C4-2B (cell line): ENCODE data around the gene BIRC2.
"Not testable (repeated sequence)": the region's sequence is repeated elsewhere in the genome, so short reads cannot be mapped to it uniquely, and the experiment has no call there.

ENCODE experiments used
- H3K27ac ChIP-seq: fragments of 450-650 bp; 2 replicates; pipeline ENCODE4 v1.5.1; 2017
- CTCF ChIP-seq: fragments of 450-650 bp; conservative IDR thresholded peaks from 2 replicates; pipeline ENCODE4 v1.5.1; 2017; ENCODE audit warnings: mild to moderate bottlenecking
- ZFX ChIP-seq: fragments of 450-650 bp; IDR thresholded peaks from 2 replicates; pipeline ENCODE4 v1.6.1; 2017

The BIRC2 gene

DNA sequence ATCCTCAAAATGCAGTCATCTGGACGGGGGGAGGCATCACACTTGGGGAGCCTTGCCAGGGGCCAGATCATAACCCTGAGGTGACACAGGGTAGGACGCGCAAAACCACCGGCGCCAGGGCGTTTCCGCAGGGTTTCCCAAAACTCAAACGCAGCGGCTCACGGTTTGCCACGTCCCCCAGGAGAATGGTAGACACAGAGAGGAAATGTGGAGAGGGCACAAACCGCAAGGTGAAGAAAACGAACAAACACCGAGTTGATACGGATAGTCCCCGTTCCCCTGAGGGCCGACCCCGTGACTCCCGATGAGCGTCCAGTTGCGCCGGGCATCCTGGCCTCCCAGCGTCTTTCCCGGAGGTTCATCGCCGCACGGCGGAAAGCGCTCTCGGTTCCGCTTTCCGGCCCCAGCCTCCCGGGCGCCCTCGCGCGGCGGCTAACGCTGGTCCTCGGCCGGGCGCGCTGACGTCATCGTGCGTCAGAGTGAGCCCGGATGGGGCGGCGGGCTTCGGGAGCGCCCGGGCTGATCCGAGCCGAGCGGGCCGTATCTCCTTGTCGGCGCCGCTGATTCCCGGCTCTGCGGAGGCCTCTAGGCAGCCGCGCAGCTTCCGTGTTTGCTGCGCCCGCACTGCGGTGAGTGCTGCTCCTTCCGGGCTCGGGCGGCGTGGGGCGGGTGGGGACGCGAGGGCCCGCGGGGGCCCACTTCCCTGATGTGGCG lies at the start of gene BIRC2:
Gene BIRC2, plus strand, starts transcription at position 467 of the 714 bp plus-strand sequence. CDS start 2,641 bp downstream, outside the sequence.
- TF ChIP-seq CTCF (peak; percentile 95), ZFX (peak; percentile 88)
- peak within 1 kb of the TSS; percentile 94 for H3K27ac ChIP-seq

GRCh38 chr11:102300837-102301236 lies 46.2 kb upstream of the BIRC2 start:
- not testable (repeated sequence) for H3K27ac ChIP-seq

GRCh38 chr11:102302241-102302640 lies 44.8 kb upstream of the BIRC2 start:
- TF ChIP-seq ZFX (no peak), CTCF (no peak)
- no peak overlapping the region for H3K27ac ChIP-seq

DNA sequence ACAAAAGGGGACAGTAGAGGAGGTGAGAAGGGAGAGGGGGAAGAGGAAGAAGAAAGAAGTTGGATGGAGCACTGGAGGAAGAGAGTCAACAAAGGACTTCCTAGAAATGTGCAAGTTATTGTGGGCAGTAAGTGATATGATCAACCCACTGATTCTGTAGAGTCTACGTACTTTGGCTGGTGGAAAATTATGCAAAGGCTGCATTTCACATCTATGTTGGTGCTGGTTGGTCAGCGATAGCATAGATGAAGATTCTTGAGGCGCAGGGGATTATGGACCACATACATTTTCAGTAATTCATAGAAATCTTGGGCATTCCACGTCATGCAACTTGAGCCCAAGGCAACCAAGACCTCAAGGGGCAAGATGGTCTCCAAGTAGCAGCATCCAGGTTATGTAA lies 42.3 kb upstream of the BIRC2 start:
- no peak overlapping the region for H3K27ac ChIP-seq
- TF ChIP-seq ZFX = no peak
- TF ChIP-seq CTCF = no peak

GRCh38 chr11:102305352-102306047 lies 41.5 kb upstream of the BIRC2 start:
- TF ChIP-seq CTCF (no peak), ZFX (no peak)
- H3K27ac ChIP-seq = no peak overlapping the region; the same call in 1 of the 2 replicates

- no peak overlapping the region; the same call in 1 of the 2 replicates for H3K27ac ChIP-seq
- no peak for TF ChIP-seq ZFX
- peak; percentile 16; the same call in 1 of the 2 replicates for TF ChIP-seq CTCF
Observed at GRCh38 chr11:102306048-102306597, 40.9 kb upstream of the BIRC2 start.

- H3K27ac ChIP-seq = no peak overlapping the region
- TF ChIP-seq CTCF = no peak
- no peak for TF ChIP-seq ZFX
Observed at GRCh38 chr11:102306817-102307726, 39.9 kb upstream of the BIRC2 start.
